KOPT-K1 (cell line): ENCODE measurements around the gene IL24.

ENCODE experiments used
- H3K27ac ChIP-seq: fragments of 200-600 bp; sonication (generic); 2 replicates; pipeline ENCODE4 v1.5.1; 2016; ENCODE audit warnings: antibody characterized with exemption, mild to moderate bottlenecking, low read depth, low read length; ENCODE audit not compliant: poor library complexity, severe bottlenecking
- H3K36me3 ChIP-seq: fragments of 200-600 bp; sonication (generic); 2 replicates; pipeline ENCODE4 v1.5.1; 2017; ENCODE audit warnings: antibody characterized with exemption, mild to moderate bottlenecking, low read length, moderate library complexity; ENCODE audit not compliant: insufficient read depth
- H3K9me3 ChIP-seq: fragments of 200-600 bp; sonication (generic); 2 replicates; pipeline ENCODE4 v1.5.1; 2017; ENCODE audit warnings: antibody characterized with exemption, low read length, mild to moderate bottlenecking; ENCODE audit not compliant: insufficient read depth, poor library complexity, severe bottlenecking

The IL24 gene

DNA sequence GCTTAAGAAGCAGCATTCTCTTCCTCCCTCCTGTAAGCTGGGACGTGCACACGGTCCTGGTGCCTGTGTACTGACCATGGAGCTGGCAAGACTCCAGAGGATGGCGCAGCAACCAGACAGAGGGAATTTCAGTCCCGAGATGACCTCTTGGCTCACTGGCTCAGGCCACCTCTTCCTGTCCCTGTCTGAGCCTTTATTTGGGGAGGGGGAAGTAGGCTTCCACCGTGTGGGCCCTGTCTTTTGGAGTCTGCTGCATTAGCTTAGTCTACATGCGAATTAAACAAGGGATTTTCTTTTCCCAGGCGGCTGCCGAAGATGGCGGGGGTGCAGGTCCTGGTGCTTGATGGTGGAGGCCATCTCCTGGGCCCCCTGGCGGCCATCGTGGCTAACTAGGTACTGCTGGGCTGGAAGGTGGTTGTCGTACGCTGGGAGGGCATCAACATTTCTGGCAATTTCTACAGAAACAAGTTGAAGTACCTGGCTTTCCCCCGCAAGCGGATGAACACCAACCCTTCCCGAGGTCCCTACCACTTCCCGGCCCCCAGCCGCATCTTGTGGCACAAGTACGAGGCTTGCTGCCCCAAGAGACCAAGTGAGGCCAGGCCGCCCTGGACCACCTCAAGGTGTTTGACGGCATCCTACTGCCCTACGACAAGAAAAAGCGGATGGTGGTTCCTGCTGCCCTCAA, 10.2 kb downstream of the IL24 start:
- Histone ChIP-seq H3K27ac (no peak overlapping the region), H3K9me3 (no peaks in the 10 kb centered on the region), H3K36me3 (no peaks in the 10 kb centered on the region)

DNA sequence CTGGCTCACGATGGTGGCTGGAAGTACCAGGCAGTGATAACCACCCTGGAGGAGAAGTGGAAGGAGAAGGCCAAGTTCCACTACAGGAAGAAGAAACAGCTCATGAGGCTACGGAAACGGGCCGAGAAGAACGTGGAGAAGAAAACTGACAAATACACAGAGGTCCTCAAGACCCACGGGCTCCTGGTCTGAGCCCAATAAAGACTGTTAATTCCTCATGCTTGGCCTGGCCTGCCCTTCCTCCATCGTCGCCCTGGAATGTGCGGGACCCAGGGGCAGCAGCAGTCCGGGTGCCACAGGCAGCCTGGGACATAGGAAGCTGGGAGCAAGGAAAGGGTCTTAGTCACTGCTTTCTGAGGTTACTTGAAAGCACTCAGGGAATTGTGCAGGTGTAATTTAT, 10.8 kb downstream of the IL24 start:
- Histone ChIP-seq H3K9me3 (no peaks in the 10 kb centered on the region), H3K27ac (no peak overlapping the region), H3K36me3 (no peaks in the 10 kb centered on the region)

DNA sequence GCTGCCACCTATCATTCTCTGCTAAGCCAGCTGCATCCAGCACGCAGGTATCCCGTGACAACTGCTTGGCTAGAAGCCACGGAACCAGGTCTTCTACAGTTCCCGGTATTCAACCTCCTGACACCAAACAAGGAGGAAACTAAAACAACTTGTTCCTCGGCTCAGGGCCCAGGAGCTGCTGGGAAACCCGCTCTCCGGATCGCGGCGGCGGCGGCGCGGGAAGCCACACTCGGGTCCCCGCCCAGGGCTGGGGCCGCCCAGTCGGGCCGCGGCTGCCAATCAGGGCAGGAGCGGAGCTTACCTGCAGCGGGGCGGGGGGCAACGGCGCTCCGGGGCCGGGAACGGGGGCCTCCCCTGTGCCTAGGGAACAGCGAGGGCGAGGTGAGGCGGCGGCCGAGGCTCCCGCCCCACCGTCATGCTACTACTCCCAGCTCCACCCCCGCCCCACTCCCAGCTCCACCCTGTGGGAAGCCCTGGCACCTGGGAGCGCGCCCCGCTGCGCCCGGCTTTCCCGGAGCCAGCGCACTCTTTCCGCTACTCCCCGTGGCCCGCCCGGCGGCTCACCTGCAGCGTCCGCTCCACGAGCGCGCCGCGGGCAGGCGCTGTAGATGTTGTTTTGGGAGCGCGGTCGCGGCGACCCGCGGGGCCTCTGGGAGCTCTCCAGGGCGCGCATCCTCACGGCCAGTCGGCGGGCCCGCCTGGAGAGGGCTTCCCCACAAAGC, 12.1 kb downstream of the IL24 start:
- Histone ChIP-seq H3K9me3 (no peaks in the 10 kb centered on the region), H3K27ac (no peak overlapping the region), H3K36me3 (no peaks in the 10 kb centered on the region)

DNA sequence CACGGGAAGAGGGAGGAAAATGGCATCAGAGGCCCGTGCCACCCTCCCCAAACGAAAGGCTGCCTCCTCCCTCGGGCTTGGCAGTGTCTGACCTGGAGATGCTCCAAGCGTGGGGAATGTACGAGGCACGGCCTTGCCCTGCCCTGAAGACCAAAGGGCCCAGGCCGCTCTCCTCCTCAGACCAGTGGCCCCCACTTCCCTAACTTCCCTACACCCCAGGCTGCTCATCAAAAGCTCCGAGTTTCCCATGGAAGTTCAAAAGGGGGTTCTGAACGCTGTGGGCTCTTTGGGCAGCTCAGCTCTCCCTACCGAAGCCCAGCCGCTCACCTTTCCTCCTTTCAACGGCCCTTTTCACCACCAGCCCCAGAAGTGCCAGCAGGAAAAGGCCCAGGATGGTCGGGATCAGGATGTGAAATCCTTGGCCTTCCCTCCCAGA, 12.7 kb downstream of the IL24 start:
- Histone ChIP-seq H3K27ac (no peak overlapping the region), H3K36me3 (no peaks in the 10 kb centered on the region), H3K9me3 (no peaks in the 10 kb centered on the region)

DNA sequence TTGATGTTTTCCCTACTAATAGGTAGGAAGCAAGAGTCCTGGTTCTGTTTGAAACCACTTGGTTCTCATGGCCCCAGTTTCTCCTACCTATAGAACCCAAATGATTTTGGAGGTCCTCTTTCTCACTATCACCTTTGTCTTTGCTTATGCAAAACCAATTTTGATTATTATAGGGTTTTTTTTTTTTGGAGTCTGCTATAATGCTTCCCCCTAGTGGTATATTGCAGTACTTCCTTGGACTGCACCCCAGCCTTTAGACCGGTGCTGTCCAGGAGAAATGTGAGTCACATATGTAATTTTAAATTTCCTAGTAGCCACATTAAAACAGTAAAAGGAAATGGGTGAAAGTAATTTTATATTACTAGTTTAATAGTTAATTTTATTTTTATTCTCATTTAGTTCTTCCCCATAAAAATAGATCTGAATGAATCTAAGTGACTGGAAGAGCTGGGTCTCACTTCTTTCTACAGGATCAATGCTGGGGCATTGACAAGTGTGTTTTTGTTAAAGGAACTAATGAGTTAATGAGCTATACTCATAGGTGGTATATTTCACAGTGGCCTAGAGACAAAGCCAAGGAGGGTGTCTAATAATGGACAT, 13.9 kb downstream of the IL24 start:
- no peaks in the 10 kb centered on the region for H3K9me3 ChIP-seq
- H3K36me3 ChIP-seq: no peaks in the 10 kb centered on the region
- no peak overlapping the region for H3K27ac ChIP-seq

DNA sequence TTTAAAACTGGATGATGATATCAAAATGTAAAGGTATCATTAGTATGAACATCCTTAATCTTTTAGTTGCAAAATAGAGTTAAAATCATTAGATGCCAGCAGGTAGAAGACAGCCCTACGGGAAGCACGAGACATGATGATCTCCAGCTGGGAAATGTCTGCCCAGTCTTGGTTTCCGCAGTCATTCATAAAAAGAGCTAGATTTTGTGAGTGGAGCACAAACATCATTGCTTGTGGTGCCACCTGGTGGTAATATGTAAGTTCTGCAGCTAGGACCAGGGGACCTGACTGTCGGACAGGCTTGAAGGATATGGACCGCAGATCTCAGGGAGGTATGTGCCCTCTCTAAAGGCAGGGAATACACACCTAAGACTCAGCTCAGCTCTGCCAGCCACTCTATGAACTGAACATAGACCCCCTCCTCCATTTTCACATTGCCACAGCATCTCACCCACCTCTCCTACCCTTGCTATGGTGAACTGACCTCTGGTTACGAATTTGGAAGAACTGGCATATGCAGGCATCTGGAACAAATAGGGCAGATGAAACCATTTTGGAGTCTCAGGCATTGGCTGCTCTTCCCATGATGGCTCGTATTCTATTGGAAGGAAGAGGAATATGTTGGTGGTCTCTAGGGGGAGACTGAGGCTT, 15.3 kb downstream of the IL24 start:
- Histone ChIP-seq H3K27ac (no peak overlapping the region), H3K36me3 (no peaks in the 10 kb centered on the region), H3K9me3 (no peaks in the 10 kb centered on the region)

DNA sequence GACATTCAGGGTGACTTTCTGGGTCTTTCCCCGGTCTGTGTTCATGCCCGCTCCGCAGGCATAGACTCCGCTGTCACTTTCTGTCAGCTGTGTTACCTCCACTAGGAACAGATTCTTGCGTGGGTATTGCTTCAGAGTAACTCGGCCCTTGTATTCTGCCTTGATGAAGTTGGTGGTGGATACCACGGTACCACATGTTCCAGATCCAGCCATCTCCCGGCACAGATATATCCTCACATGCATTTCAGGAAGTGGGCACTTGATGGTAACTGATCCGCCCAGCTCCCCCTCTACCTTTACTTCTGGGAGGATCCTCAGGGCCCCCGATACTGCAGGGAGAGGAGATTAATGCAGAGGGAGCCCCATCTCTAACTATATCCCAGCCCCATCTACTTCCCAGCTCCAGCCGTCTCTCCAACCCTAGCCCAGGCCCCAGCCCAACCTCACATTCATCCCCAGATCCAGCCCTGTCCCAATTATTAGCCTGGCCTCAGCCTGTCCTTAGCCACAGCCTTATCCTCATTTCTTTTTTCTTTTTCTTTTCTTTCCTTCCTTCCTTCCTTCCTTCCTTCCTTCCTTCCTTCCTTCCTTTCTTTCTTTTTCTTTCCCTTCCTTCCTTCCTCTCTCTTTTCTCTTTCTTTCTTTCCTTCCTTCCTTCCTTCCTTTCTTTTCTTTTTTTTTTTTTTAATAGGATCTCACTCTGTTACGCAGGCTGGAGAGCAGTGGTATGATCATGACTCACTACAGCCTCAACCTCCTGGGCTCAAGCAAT, 16.7 kb downstream of the IL24 start:
- no peaks in the 10 kb centered on the region for H3K36me3 ChIP-seq
- no peak overlapping the region for H3K27ac ChIP-seq

DNA sequence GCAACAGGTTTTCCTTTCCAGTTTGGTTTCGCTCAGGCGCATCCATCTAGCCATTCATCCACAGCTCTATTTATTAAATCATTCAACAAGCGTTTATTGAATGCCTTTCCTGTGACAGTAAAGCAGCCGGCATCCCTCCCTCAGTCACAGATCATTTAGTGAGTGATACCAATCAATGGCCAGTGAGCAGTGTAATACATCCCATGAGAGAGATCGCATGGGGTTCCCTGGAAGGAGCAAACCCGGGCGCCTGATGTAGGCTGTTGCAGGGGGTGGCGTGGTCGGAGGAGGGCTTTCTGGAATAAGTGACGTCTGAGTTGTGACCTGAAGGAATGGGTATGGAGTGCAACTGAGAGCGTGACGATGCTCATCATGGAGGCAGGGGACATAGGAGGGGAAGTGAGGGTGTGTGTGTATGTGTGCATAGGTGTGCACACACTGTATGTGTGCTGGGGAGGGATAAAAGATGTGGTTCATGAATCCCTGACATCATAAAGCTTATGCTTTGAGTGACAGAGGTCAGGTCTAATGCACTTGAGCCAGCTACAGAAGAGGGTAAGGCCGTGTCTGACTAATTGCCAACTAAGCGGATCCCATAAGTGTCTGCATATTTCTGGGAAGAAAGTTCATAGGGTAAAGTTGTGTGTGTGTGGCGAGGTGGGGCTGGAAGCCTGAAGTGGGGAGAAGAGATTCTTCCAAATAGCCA, 17.9 kb downstream of the IL24 start:
- no peak overlapping the region for H3K27ac ChIP-seq
- H3K9me3 ChIP-seq: no peaks in the 10 kb centered on the region
- H3K36me3 ChIP-seq: no peaks in the 10 kb centered on the region

More for the DNA sequence above, 16.7 kb downstream of the IL24 start:
- no peaks in the 10 kb centered on the region for H3K9me3 ChIP-seq

DNA sequence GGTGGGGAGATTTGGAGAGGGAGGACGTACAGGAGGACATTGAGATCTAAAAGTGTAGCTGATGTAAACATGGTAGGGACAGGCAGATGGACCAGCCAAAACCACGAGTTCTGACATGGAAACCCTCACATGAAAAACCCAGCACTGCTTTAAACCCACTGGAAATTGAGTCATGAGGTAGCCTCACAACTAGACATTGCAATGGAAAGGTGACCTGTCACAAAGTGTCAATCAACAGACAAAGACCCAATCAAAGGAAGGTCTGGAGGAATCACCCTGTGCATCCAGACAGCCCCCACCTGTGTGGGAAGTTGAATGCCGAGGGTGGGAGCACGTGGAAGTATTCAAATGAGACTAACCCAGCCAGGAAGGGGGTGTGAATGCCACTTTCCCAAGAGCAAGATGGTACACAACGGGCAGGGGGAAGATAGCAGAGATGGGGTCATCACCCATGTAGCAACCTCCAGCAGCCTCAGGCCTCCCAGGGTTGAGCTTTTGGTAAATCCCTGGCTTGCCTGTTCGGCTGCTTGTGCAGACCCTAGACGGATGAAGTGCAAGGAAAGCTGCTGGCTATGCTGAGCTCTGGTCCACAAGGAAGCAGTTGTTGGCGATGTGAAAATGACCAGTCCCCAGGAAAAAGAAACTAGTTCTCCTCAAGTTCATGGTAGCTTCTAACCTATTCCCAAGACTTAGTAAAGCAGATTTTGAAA, 18.9 kb downstream of the IL24 start:
- H3K27ac ChIP-seq: no peak overlapping the region

DNA sequence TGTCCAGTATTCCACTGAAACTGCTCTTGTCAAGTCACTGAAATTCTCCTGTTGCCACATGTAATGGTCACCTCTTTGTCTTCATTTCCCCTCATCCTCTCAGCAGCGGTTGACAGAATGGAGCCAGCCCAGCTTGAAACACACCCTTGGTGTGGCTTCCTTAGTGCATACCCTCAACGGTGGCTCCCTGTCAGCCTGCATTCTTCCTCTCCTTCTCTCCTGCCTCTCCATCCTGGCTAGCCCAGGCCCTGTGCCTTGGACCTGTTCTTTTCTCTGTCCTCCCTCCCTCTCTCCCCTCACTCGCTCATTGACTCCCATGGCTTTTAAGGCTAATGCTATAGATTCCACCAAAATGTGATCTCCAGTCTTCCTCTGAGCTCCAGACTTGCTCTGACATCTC, 20.8 kb downstream of the IL24 start:
- H3K9me3 ChIP-seq: no peaks in the 10 kb centered on the region
- no peaks in the 10 kb centered on the region for H3K36me3 ChIP-seq
- H3K27ac ChIP-seq: no peak overlapping the region

More for the DNA sequence above, 18.9 kb downstream of the IL24 start:
- no peaks in the 10 kb centered on the region for H3K36me3 ChIP-seq
- no peaks in the 10 kb centered on the region for H3K9me3 ChIP-seq

DNA sequence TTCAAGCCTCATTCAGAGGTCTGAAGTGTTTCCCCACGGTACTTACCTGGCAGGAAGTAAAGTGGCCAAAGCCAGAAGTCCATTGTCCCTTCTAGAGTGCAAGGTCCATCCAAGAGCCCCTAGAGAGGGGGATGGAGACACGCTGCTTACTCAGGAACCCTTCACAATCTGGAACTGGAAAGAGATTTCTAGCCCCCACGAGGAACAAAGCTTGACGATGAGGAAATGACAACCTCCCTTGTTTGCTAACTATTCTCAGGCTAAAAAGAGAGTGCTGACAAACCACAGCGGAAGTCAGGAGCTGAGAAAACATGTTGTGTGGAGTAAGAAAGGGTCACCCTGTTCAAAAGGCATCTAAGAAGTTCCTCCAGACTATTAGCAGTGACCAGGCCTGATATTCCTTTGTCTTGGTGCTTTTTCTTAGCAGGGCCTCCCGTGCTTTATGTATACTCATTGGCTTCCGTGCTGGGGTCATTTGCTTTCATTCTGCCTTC, 24.6 kb downstream of the IL24 start, which contains the start of gene FCMR:
FCMR (minus strand) TSS at position 170 of the 494 bp plus-strand sequence; CDS start at position 83, 87 bp downstream.
- no peaks in the 10 kb centered on the region for H3K9me3 ChIP-seq
- peak within 1 kb of the TSS; percentile 88 for H3K27ac ChIP-seq
- H3K36me3 ChIP-seq: no peaks in the 10 kb centered on the region

DNA sequence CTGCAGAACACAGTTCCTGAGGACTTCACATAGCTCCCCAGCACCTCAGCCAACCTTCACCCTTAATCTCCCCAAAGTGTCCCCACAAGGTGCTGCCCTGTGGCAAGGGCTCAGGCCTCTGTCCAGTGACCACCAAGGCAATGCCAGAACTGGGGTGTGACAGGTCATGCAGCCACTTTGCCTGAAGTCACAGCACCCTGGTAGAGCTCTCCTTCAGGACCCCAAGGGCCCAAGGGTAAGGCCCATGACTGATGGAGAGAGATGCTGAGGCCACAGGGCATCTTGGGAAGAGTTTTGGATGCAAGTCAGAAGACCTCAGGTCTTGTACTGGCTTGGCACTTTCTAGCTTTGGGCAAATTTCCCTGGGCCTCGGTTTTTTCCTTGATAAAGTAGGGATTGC, 25.3 kb downstream of the IL24 start:
- H3K36me3 ChIP-seq: no peaks in the 10 kb centered on the region
- no peaks in the 10 kb centered on the region for H3K9me3 ChIP-seq
- peak overlapping the region; percentile 88 for H3K27ac ChIP-seq
